ES-I3 (cell line): Measurements from ENCODE around the gene GRM6.

Experiments
- H3K36me3 ChIP-seq: 2 replicates; pipeline ENCODE4 v1.6.1; 2013; ENCODE audit warnings: mild to moderate bottlenecking, low read length, control low read depth, moderate library complexity; ENCODE audit not compliant: insufficient read depth
- H3K4me1 ChIP-seq: 2 replicates; pipeline ENCODE4 v1.6.1; 2013; ENCODE audit warnings: mild to moderate bottlenecking, control low read depth, low read length; ENCODE audit not compliant: insufficient read depth
- H3K9ac ChIP-seq: 2 replicates; pipeline ENCODE4 v1.6.1; 2013; ENCODE audit warnings: low read depth, mild to moderate bottlenecking, low read length, moderate library complexity
- H3K9me3 ChIP-seq: 2 replicates; pipeline ENCODE4 v1.6.1; 2013; ENCODE audit warnings: mild to moderate bottlenecking, low read length, moderate library complexity; ENCODE audit not compliant: control insufficient read depth, insufficient read depth

GRM6 gene

DNA sequence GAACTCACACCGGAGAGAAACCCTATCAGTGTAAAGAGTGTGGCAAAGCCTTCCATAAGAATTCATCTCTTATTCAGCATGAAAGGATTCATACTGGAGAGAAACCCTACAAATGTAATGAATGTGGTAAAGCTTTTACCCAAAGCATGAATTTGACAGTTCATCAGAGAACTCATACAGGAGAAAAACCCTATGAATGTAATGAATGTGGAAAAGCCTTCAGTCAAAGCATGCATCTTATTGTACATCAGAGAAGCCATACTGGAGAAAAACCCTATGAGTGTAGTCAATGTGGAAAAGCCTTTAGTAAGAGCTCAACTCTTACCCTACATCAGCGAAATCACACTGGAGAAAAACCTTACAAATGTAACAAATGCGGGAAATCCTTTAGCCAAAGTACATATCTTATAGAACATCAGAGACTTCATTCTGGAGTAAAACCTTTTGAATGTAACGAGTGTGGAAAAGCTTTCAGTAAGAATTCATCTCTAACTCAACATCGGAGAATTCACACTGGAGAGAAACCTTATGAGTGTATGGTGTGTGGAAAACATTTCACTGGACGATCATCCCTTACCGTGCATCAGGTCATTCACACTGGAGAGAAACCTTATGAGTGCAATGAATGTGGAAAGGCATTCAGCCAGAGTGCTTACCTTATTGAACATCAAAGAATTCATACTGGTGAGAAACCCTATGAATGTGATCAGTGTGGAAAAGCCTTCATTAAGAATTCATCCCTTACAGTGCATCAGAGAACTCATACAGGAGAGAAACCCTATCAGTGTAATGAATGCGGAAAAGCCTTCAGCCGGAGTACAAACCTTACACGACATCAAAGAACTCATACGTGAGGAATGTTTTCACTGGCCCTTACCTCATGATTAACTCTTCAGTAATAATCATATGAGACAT is 63.0 kb downstream of the GRM6 start:
- no peaks in the 10 kb centered on the region for H3K4me1 ChIP-seq
- H3K36me3 ChIP-seq = no peaks in the 10 kb centered on the region
- H3K9ac ChIP-seq = no peak overlapping the region
- peaks cover 32% of the 10 kb centered on the region for H3K9me3 ChIP-seq
